Epithelial cell of proximal tubule (primary cell): Measurements from ENCODE around the gene LHX1. TPM values are rescaled to one million over a fixed set of nuclear protein-coding genes. Genes with fewer than 3 reads are reported as not detected.

Experiments
- DNase-seq: peaks from one replicate; pipeline ENCODE4 v3.0.0-alpha.2; 2011; ENCODE audit warnings: low read depth
- H3K4me3 ChIP-seq: 2 replicates; pipeline ENCODE4 v1.5.1; 2011; ENCODE audit warnings: low read depth, mild to moderate bottlenecking, low read length
- CTCF ChIP-seq: conservative IDR thresholded peaks from 2 replicates; pipeline ENCODE4 v1.5.1; 2012; ENCODE audit warnings: low read depth, mild to moderate bottlenecking, low read length
- total RNA-seq: library from RNA; depleted of rRNA; stranded (reverse); fragments of >200 nt; gene quantifications from 2 replicates; pipeline ENCODE4 v1.2.3, GENCODE V29; 2015

LHX1 gene
- total RNA-seq, 1 donor from 2014 or later, result 43.1 TPM

- no peak for TF ChIP-seq CTCF
- DNase-seq, result no peak
- peak overlapping the region; percentile 82 for H3K4me3 ChIP-seq
Observed at GRCh38 chr17:36939802-36940312, 2.6 kb downstream of the LHX1 start.

GRCh38 chr17:36940313-36941264 lies 3.3 kb downstream of the LHX1 start:
- DNase-seq, result no peak
- no peak overlapping the region for H3K4me3 ChIP-seq
- TF ChIP-seq CTCF, result no peak

- DNase-seq, result no peak
- H3K4me3 ChIP-seq, result peak overlapping the region; percentile 31
Observed at GRCh38 chr17:36941265-36942010, 4.2 kb downstream of the LHX1 start.

GRCh38 chr17:36942019-36942599 lies 4.8 kb downstream of the LHX1 start:
- no peak for DNase-seq
- peak overlapping the region; percentile 31 for H3K4me3 ChIP-seq
- no peak for TF ChIP-seq CTCF

More at GRCh38 chr17:36941265-36942010, 4.2 kb downstream of the LHX1 start:
- no peak for TF ChIP-seq CTCF

GRCh38 chr17:36942631-36943125 lies 5.4 kb downstream of the LHX1 start:
- no peak for TF ChIP-seq CTCF
- no peak for DNase-seq
- H3K4me3 ChIP-seq, result peak overlapping the region; percentile 31
